HG03571 (cell line): Measurements from ENCODE around the gene CCL16.

ENCODE experiments used
- ATAC-seq: cut with Tn5 transposase; IDR thresholded peaks from one replicate; pipeline ENCODE4 v1.9.1; 2021; ENCODE audit not compliant: unreplicated experiment

CCL16 gene

DNA sequence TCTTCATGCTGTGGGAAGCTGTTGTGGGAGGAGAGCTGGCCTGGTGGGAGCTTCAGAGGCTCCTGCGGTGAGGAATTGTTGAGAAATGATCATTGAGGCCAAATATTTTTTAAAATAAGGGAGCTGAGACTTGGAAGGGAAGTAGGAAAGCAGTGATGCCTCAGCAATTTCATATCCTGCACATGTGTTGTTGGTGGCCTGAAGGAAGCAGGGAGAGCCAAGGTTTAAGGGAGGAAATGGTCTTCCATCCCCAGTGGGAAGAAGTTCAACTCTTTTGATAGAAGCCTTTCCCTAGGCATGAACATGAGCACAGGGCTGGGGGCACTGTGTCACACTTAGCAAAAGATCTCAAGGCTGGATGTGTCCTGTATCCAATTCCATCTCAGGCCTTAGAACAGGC, 5.3 kb upstream of the CCL16 start, which contains the start of gene CCL14:
CCL14 (minus strand) TSS at position 87 of the 400 bp plus-strand sequence; CDS start at position 7, 80 bp downstream.
- no peak for ATAC-seq

DNA sequence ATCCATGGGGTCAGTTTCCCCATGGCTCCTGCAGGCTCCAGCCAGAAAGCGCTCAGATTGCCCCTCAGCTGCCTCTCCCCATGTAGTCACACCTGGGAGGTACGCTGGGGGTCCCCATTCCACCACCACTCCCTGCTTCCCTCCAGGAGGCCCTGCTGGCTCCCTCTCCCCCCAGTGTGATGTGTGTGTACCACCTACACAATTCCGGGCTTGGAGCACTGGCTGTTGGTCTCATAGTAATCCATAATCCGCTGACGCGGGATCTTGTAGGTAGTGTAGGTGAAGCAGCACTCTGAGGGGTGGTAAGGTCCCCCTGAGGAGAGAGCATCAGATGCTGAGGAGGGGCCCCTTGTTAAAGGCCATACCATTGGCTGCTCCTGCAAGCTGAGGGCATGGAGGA, 2.8 kb upstream of the CCL16 start:
- no peak for ATAC-seq

DNA sequence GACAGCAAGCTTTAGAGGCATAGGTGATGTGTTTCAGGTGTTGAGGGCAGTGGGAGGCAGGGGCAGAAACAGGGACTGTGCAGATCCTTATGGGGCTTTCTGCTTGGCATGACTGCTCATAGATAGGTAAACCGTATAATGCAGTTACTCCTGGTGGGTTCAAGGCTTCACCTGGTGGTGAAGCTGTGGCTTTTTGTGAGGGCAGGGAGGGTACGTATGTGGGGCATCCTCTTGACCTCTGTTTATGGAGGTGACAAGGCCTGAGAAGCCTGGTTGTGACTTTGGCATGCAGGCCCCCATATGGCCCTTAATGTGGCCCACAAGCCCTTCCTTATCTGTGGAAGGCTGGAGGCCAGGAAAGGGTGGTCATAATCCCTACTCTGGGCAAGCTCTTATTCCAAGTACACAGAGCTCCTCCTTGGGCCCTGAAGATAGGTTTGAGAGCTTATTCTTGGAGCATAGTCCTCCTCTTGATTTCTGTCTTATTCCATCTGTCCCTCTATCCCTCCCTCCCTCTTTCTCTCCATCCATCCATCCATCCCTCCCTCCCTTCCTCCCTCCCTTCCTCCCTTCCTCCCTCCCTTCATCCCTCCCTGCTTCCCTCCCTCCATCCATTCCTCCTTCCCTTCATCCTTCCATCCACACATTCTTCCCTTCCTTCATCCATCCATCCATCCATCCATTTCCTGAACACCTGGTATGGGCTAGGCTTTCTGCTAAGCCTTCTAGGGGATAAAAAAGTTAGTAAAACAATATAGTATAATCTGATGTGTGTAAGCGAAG, 1.3 kb upstream of the CCL16 start:
- ATAC-seq, result no peak

DNA sequence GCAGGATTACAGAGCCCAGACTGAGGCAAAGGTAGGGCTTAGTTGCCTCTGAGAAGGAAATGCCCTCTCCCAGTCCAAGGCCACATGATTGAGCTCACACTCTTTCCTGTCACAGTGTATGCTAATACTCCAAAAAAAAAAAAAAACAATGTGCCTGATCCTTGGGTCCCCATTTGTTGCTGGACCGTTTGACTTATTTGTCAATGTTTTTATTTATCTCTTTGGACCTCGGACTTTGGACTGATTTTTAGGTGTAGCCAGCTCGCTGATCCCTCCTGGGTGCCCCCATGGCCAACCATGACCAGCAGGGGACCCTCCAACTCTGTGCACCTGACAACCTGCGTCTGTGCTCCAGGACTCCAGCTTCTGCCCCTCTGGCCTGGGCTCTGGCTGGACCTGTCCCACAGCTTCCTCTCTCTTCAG, 622 bp upstream of the CCL16 start:
- no peak for ATAC-seq

DNA sequence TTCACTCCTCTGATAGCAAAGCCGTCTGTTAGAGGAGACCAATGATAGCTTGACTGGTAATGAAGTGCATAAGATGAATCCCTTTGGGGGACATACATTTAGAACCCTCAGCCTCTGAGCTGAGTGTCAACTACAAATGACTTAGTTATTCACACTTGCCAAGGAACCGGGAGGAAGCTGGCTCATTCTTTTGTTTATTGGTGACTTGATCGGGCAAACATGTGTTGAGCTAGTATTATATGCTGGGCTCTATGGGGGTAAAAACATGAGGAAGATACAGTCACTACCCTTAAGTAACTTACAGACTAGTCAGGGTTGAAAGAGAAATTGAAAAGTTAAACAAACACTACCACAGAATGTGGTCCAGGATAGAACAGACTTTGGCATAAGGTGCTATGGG, 3.0 kb downstream of the CCL16 start:
- ATAC-seq, result no peak

DNA sequence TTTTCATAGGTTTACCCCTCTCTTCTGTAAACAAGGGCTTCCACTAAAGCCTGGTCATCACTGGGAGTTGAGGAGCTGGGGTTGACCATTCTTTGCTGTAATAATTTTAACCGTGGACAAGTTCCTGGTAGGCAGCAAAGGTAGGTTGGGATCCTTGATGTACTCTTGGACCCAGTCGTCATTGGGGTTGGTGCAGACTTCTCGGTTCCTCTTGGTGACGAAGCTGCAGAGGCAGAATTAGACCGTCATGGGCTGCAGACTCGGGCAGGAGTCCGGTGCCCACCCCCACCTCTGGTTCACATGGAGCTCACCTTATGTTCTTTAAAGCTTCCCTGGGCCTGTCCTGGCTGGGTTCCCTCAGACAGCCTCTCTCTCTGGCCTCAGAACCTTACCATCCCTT, 3.8 kb downstream of the CCL16 start:
- ATAC-seq, result no peak

DNA sequence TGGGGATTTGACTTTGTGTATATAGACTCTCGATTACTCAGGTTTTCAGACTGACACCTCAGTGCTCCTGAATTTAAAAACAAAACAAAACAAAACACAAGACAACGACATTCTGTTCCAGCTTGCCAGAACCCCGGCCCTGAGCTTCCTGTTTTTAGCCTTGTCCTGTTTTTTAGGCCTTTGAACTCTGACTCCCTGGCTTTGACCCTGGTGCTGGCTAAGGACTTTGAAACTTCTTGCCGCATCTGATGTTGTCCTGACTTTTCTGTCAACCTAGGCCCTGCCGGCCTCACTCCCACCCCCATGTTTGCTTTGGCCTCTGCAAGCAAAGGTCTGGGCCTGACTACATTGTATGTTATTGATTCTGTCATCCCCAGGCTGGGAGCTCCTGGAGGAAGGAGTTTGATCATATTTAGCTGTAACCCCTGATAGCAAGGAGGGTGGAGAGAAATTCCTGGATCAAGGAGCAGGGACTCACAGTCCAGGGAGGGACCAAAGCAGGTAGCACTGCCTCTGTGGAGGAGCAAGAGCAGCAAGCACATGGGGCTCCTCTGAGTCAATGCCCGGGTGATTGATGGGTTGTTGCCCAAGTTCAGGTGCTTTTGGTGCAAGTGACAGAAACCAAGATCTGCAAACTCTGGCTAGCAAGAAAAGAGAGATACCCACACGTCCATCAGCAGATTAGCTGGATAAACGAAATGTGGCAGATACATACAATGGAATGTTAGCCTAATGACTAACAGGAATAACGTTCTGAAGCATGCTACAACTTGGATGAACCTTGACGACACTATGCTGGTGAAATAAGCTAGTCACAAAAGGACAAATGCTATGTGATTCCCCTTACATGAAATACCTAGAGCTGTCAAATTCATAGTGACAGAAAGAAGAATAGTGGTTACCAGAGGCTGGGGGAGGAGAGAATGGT, 7.7 kb downstream of the CCL16 start:
- no peak for ATAC-seq

DNA sequence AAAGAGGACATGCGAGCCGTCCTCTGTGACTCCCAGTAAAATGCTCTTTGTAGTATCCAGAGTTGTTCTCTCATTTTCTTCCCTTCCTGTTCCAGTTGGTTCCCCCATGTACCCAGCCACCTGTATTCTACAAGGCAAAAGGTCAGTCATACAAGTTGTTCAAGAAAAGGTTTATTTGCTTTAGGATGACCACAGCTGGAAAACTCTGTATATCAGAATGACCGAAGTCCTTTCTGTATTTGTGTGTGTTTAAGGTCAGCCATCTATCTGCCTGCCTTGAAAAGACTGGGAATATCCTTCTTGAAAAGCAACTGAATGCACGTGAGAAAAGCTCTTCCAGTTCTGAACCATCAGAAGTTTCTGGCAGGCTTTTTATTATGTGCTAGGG, 8.4 kb downstream of the CCL16 start:
- no peak for ATAC-seq

DNA sequence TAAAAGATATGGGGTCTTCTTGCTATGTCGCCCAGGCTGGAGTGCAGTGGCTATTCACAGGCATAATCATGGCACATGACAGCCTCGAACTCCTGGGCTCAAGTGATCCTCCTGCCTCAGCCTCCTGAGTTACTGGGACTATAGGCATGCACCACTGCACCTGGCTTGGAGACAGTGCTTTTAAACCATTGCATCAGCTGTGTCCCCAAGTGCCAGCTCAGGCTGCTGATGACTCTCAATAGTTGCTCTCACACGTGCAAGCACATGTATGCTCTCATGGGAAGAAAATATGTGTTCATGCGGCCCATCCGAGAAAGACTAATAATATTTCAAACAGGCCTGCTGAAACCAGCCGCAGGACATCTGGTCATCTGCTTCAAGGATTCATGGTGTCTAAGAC, 8.8 kb downstream of the CCL16 start:
- no peak for ATAC-seq

DNA sequence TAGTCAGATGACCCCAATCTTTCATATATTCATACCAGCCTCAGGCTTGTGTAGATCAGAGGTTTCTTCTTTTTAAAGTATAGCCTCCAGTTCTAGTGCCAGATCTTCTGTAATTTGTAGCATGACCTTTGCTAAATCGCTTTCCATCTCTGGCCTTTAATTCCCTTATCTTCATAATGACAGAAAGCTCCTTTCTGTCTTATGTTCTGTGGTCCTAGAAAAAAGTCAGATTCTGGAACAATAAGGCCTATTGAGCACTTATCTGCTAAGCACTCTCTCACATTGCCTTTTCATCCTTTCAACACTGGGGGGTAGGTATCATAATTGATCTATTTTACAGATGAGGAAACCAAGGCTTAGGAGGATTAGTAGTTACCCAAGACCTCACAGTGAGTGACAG, 9.2 kb downstream of the CCL16 start:
- ATAC-seq, result no peak

DNA sequence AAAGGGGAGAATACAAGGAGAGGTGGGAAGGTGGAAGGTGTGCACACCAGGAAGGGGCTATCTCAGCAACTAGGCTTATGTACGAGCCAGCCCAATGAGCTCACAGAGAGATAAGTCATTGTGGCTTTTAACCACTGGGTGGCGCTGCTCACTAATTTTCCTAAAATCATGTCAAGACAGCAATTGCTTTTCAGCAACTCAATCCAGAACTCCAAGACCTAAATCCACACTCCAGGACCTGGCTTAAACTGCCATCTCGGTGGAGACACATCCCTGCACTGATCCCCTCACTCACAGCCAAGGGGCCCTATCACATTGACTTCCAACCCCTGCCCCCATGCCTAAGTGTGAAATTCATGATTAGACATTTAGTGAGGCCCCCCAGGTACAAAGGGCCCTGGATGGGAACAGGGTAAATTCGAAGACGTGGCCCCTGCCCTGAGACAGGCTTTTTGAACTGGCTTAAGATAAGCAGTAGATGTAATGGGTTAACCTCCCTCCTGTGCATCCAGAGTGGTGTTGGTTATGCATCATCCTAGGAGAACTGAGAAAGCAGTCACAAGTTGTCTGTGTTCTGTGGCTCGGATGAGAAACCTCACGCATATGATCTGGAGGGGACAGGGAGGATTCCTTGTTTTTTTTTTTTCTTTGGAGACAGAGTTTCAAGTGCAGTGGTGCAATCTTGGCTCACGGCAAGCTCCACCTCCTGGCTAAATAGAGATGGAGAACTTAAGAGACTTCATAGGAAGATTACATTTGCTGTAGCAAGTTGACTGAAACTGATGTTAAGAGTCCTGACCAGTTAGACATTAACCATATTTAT, 11.5 kb downstream of the CCL16 start:
- no peak for ATAC-seq

DNA sequence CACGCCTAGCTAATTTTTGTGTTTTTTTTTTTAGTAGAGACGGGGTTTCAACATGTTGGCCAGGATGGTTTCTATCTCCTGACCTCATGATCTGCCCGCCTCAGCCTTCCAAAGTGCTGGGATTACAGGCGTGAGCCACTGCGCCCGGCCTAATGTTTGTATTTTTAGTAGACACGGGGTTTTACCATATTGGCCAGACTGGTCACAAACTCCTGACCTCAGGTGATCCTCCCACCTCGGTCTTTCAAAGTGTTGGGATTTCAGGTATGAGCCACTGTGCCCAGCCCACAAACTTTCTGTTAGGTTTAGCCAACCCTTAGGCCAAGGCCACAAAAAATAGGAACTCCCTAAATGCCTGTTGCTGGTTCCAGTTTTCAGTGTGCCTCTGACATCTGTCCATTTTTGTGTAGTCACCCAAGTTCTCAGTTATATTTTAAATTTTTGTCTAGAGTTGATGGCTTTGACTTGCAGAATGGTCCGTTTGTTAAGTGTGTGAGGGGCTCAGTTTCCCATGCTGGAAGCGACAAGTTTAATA, 12.7 kb downstream of the CCL16 start:
- ATAC-seq, result no peak

DNA sequence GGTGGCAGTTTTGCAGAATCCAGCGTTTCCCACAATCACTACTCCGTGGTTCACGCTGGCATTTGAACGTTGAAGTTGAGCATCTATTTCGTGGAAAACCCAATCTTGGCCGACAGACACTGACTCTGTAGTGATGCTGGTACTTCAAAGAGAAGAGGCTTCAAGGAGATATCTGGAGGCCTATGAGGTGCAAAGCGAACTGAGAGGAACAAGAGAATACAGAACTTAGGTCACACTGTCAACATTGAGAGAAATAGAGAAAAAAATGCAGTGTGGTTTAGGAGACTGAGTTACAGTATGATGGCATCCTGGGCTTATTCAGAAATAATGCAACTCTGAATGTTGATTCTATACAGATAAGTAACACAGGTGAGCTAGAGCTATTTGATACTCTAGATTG, 16.0 kb downstream of the CCL16 start:
- no peak for ATAC-seq

DNA sequence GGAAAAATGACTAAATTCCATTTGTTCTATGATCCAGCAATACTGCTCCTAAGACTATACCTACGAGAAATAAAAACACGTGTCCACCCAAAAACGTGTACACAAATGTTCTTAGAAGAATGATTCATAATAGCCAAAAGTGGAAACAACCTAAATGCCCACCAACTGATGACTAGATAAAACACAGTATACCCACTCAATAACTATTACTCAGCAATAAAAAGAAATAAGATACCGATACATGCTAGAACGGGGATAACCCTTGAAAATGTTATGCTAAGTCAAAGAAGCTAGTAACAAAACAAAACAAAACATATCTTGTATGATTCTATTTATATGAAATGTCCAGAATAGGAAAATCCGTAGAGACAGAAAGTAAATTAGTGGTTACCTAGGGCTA, 17.6 kb downstream of the CCL16 start:
- ATAC-seq, result no peak

DNA sequence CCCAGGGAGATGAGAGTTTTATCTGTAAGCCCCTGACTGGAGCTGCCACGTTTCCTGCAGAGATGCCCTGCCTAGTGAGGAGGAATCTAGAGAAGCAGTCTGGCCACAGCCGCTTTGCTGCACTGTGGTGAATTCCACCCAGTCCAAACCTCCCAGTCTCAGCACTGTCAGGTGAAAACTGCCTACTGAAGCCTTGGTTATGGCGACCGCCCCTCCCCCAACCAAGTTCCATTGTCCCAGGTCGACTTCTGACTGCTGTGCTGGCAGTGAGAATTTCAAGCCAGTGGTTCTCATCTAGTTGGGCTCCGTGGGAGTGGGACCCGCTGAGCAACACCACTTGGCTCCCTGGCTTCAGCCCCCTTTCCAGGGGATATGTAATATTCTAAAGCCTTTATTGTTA, 27.6 kb downstream of the CCL16 start:
- ATAC-seq, result no peak

DNA sequence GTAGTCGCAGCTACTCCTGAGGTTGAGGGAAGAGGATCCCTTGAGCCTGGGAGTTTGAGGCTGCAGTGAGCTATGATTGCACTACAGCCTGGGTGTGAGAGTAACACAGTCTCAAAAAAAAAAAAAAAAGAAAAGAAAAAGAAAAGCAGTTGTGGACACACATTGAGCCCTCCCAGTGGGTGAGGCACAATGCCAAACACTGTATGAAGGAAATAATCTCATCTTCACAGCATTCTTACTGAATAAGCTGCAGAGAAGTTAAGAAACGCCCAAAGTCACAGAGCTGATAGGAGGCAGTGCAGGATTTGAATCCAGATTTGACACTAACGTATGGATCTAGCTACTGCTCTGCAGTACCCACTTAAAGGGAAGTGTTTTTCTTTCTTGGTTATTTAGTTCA, 31.9 kb downstream of the CCL16 start:
- no peak for ATAC-seq

DNA sequence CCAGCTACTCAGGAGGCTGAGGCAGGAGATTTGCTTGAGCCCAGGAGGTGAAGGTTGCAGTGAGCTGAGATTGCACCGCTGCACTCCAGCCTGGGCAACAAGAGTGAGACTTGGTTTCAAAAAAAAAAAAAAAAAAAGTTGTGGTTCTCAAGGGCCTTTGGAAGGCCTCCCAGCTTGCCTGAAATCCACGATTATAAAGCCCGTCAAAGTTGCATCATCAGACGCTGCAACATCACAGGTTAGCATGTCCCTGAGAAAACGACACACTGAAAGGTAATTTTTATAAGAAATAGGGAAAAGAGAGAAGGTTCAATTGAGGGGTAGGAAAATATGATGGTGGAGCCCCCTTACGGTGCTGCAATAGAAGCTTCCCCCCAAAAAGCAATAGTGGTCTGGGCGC, 33.2 kb downstream of the CCL16 start:
- ATAC-seq, result no peak

DNA sequence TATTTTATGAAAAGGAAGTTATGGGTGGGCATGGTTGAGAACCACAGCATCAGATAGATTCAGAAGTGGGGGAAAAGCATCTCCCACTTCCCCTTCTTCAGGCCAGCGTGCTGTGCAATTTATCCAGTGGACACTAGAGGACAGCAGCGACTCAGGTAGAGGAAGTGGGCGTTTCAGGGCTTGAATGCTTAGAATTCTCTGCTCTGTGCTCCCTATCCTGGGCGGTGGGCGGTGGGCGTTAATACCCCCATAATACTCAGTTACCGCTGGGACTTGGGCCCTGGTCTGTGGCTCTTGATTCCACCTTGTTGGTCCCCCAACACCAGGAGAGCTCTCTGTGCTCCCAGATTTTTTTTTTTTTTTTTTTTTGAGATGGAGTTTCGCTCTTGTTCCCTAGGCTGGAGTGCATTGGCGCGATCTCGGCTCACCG, 34.1 kb downstream of the CCL16 start:
- no peak for ATAC-seq

DNA sequence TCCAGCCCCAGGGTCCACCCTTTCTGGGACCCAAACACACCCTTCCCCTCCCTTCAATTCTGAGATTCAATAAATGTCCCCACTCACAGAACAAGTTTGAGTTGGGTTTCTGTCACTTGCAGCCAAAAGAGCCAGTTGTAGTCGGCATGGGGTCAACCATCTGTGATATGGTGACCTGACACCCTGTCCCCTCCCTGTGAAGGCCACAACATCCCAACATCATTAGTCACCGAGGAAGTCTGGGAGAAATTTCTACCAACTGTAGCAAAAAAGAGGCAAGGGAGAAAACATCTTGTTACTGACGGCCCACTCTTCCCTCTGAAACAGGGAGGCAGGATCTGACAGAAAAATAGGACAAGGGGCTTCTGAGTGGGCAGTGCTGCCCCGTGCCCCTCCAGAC, 37.1 kb downstream of the CCL16 start:
- ATAC-seq, result no peak

DNA sequence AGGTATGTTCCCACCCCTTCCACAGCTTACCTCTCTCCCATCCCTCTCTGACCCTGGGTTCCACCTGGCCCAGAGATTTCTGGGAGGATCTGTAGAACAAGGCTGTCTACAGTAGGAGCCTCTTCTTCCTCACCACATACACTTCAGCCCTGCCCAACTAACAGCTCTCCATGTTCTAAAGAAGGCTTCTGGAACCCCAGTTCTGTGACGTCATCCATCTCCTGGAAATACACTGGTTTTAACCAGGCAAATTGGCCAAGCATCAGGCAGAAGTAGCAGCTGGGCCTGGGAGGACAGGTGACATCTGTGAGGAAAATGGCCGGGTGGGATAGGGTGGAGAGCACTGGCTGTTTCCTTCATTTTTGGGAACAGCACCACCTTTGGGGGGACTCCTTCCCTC, 37.8 kb downstream of the CCL16 start, which contains the start of gene LYZL6:
LYZL6 (minus strand) TSS at position 177 of the 400 bp plus-strand sequence. CDS start 4,357 bp downstream, outside the sequence.
- ATAC-seq, result no peak
